CD4-positive, CD25-positive, alpha-beta regulatory T cell (primary cell): ENCODE data around the gene OLFML2A. TPM values are rescaled to one million over a fixed set of nuclear protein-coding genes. Genes with fewer than 3 reads are reported as not detected.

Source experiments
- ATAC-seq, 2 donors: fragments of 150-1000 bp; cut with Tn5 transposase; one replicate each; pipeline ENCODE4 v1.10.0; 2021; ENCODE audit warnings: low read depth in 2 of 2, moderate number of reproducible peaks in 2 of 2, moderate library complexity in 1 of 2
- DNase-seq, 3 donors: peaks; one replicate each; pipeline versions ENCODE4 v3.0.0 to v3.0.0-alpha.2; 2012 to 2022; ENCODE audit warnings: mixed read lengths in 1 of 3
- H3K27ac ChIP-seq: one replicate; pipeline ENCODE4 v1.7.0; 2013; ENCODE audit warnings: mild to moderate bottlenecking, low read length; ENCODE audit not compliant: insufficient read depth, poor library complexity, severe bottlenecking
- H3K27me3 ChIP-seq: one replicate; pipeline ENCODE4 v1.7.0; 2013; ENCODE audit warnings: low read length; ENCODE audit not compliant: control insufficient read depth, insufficient read depth
- H3K36me3 ChIP-seq: one replicate; pipeline ENCODE4 v1.7.0; 2013; ENCODE audit warnings: mild to moderate bottlenecking, low read length, moderate library complexity; ENCODE audit not compliant: control insufficient read depth, insufficient read depth
- H3K4me1 ChIP-seq: 2 replicates; pipeline ENCODE4 v1.7.0; 2013; ENCODE audit warnings: mild to moderate bottlenecking, low read length; ENCODE audit not compliant: insufficient read depth, control insufficient read depth, poor library complexity, severe bottlenecking
- H3K4me3 ChIP-seq: one replicate; pipeline ENCODE4 v1.7.0; 2013; ENCODE audit warnings: low read depth, mild to moderate bottlenecking, low read length, moderate library complexity
- H3K9me3 ChIP-seq, 2 experiments: 1 replicate in 1 of 2; 2 replicates in 1 of 2; pipeline ENCODE4 v1.7.0; 2013; ENCODE audit warnings: low read length in 2 of 2, mild to moderate bottlenecking in 1 of 2, moderate library complexity in 1 of 2; ENCODE audit not compliant: control insufficient read depth in 2 of 2
- H3K27ac Mint-ChIP-seq, 3 donors: one replicate each; pipeline ENCODE4 v1.8.0; 2020 to 2022; ENCODE audit warnings: mild to moderate bottlenecking in 3 of 3, mixed read lengths in 3 of 3, moderate library complexity in 2 of 3
- H3K27me3 Mint-ChIP-seq: one replicate; pipeline ENCODE4 v1.8.0; 2022; ENCODE audit warnings: mild to moderate bottlenecking, mixed read lengths
- H3K36me3 Mint-ChIP-seq: one replicate; pipeline ENCODE4 v1.8.0; 2020; ENCODE audit warnings: mixed read lengths
- H3K4me1 Mint-ChIP-seq, 4 donors: one replicate each; pipeline ENCODE4 v1.8.0; 2020 to 2022; ENCODE audit warnings: mixed read lengths in 4 of 4, mild to moderate bottlenecking in 1 of 4
- H3K4me3 Mint-ChIP-seq, 4 donors: one replicate each; pipeline ENCODE4 v1.8.0; 2020 to 2022; ENCODE audit warnings: mild to moderate bottlenecking in 4 of 4, mixed read lengths in 4 of 4, moderate library complexity in 3 of 4
- H3K9me3 Mint-ChIP-seq, 7 donors: one replicate each; pipeline ENCODE4 v1.8.0; 2020 to 2022; ENCODE audit warnings: mixed read lengths in 7 of 7, mild to moderate bottlenecking in 3 of 7, moderate library complexity in 2 of 7
- polyA plus RNA-seq, 4 donors: library from polyadenylated mRNA; unstranded; fragments of 300-500 nt; fragmentation: Illumina TruSeq; gene quantifications; one replicate each; pipeline ENCODE4 v1.2.3, GENCODE V29; 2021
- total RNA-seq: library from RNA; stranded (reverse); gene quantifications from one replicate; pipeline ENCODE4 v1.2.3, GENCODE V29; 2022

Gene OLFML2A
- total and polyA plus RNA-seq, 5 donors from 2014 or later = not detected

DNA sequence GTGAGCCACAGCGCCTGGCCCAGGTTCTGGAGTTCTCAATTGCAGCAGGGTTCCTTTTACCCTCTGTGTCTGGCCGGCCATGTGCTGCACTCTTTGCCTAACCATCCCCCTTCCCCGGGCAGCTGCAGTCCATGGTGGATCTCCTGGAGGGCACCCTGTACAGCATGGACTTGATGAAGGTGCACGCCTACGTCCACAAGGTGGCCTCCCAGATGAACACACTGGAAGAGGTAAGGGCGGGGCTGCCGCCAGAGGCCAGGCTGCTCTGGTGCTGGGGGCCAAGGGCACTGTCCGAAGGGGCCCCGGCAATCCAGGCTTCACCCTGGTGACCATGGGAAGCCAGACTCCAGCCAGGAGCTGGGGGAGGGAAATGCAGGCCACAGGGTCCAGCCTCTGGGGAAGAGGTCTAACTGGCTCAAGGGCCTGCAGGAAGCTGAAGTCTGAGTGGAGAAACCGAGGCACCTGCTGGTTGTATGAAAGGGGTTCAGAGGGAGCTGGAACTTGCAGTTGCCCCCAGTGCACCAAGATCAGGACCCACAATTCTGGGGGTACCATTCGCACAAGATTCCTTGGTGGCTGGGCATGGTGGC, 18.1 kb downstream of the OLFML2A start:
- no peak overlapping the region for H3K4me3 ChIP-seq
- ATAC-seq (no peak), DNase-seq (no peak)
- no peaks in the 10 kb centered on the region for H3K27me3 ChIP-seq
- no peaks in the 10 kb centered on the region for H3K4me1 ChIP-seq
- no peaks in the 10 kb centered on the region for H3K36me3 Mint-ChIP-seq
- no peaks in the 10 kb centered on the region for H3K36me3 ChIP-seq
- H3K27me3 Mint-ChIP-seq = peaks cover 15% of the 10 kb centered on the region
- no peaks in the 10 kb centered on the region for H3K9me3 Mint-ChIP-seq
- no peak overlapping the region for H3K27ac Mint-ChIP-seq
- no peak overlapping the region for H3K27ac ChIP-seq
- no peak overlapping the region for H3K4me3 Mint-ChIP-seq
- no peaks in the 10 kb centered on the region for H3K9me3 ChIP-seq
- H3K4me1 Mint-ChIP-seq = no peaks in the 10 kb centered on the region

DNA sequence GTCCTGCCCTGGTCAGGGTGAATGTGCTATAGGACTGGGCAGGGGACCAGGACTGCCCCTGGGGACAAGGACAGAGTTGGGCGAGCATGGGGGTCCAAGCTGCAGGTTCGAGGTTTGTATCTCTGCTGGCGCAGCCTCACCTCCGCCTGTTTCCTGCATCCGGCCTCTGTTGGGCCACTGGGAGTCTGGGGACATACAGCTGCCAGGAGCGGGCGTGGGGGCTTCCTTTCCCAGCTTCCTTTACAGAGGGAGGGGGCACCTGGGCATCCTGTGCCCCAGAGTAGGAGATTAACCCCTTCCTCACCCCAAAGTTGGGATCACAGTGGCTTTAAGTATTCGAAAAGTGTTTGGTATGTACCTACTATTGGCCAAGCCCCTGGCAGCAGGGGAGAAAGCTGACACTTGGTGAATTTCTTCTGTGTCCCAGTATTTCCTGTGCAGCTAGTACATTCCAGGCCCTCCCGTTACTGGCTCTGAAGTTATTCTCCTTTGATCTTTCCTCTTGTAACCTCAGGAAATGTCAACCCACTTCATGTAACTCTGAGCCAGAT, 19.0 kb downstream of the OLFML2A start:
- Mint-ChIP-seq H3K4me3 (no peak overlapping the region), H3K9me3 (no peaks in the 10 kb centered on the region), H3K4me1 (no peaks in the 10 kb centered on the region)

DNA sequence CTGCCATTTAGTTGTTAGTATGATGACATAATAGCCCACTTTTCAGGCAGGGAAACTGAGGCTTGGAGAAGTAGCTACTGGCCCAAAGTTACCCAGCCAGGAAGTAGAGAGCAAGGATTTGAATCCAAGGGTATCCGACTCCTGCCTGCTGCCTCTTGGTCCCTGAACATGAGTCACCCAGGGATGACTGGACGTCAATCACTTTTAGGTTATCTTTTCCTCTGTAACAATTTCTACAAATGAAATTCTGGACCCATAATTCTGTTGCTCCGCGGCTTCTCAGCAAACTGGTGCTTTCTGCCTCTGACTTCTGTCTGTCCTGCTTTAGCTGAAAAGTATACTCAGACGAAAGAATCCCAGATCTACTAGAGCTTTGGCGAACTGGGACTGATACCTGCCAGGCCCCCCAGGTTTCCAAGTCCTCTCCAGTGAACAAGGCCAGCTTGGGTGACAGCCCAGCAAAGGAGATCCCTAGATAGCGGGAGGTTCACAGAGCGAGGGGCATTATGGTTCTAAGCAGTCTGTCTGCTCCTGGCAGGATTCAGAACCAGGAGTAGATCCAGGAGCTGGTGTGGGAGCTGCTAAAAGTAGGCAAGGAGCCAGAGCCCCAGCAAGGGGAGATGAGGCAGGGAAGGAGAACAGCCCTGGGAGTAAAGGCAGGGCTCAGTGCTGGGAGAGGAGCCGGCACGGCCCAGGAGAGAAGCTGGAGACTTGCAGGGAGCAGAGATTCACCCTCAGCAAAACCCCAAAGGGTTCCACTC, 20.6 kb downstream of the OLFML2A start:
- no peak overlapping the region for H3K27ac ChIP-seq
- no peaks in the 10 kb centered on the region for H3K36me3 ChIP-seq
- H3K4me3 Mint-ChIP-seq = no peak overlapping the region
- no peak overlapping the region for H3K27ac Mint-ChIP-seq
- no peaks in the 10 kb centered on the region for H3K27me3 ChIP-seq
- no peaks in the 10 kb centered on the region for H3K4me1 Mint-ChIP-seq
- DNase-seq = no peak
- ATAC-seq = no peak
- H3K27me3 Mint-ChIP-seq = peaks cover 16% of the 10 kb centered on the region
- no peak overlapping the region for H3K4me3 ChIP-seq
- no peaks in the 10 kb centered on the region for H3K9me3 ChIP-seq
- H3K4me1 ChIP-seq = no peaks in the 10 kb centered on the region
- no peaks in the 10 kb centered on the region for H3K9me3 Mint-ChIP-seq
- H3K36me3 Mint-ChIP-seq = no peaks in the 10 kb centered on the region

More for the DNA sequence above, 19.0 kb downstream of the OLFML2A start:
- Mint-ChIP-seq H3K36me3 (no peaks in the 10 kb centered on the region), H3K27me3 (peaks cover 7% of the 10 kb centered on the region), H3K27ac (no peak overlapping the region)
- H3K27me3 ChIP-seq = no peaks in the 10 kb centered on the region
- DNase-seq = no peak
- H3K9me3 ChIP-seq = no peaks in the 10 kb centered on the region
- H3K27ac ChIP-seq = no peak overlapping the region
- no peak overlapping the region for H3K4me3 ChIP-seq
- no peaks in the 10 kb centered on the region for H3K4me1 ChIP-seq
- no peaks in the 10 kb centered on the region for H3K36me3 ChIP-seq
- ATAC-seq = no peak

DNA sequence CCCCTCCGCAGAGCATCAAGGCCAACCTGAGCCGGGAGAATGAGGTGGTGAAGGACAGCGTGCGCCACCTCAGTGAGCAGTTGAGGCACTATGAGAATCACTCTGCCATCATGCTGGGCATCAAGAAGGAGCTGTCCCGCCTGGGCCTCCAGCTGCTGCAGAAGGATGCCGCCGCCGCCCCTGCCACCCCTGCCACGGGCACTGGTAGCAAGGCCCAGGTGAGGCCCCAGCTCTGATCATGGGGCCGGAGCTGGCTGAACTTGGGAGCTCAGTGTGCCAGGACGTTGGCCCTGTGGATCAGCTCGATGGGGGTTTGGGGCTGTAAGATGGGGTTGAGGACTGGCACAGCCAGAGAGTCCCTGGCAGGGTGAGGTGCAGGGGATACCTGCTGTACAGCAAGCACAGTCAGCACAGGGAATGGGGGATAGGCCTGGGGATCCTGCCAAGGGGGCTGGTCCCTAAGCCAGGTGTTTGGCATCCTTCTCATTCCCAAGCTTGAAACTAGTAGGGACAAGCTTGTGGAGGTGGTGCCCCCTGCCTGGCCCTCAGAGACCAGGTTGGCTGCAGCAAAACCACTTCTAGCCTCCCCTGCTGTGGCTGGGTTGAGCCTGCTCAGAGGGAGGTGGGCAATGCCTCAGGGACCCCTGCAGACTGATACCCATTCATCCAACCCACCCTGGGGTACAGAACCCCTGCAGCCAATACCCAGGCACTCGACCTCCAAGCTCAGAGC, 22.5 kb downstream of the OLFML2A start:
- no peak for ATAC-seq
- H3K27ac ChIP-seq = no peak overlapping the region

DNA sequence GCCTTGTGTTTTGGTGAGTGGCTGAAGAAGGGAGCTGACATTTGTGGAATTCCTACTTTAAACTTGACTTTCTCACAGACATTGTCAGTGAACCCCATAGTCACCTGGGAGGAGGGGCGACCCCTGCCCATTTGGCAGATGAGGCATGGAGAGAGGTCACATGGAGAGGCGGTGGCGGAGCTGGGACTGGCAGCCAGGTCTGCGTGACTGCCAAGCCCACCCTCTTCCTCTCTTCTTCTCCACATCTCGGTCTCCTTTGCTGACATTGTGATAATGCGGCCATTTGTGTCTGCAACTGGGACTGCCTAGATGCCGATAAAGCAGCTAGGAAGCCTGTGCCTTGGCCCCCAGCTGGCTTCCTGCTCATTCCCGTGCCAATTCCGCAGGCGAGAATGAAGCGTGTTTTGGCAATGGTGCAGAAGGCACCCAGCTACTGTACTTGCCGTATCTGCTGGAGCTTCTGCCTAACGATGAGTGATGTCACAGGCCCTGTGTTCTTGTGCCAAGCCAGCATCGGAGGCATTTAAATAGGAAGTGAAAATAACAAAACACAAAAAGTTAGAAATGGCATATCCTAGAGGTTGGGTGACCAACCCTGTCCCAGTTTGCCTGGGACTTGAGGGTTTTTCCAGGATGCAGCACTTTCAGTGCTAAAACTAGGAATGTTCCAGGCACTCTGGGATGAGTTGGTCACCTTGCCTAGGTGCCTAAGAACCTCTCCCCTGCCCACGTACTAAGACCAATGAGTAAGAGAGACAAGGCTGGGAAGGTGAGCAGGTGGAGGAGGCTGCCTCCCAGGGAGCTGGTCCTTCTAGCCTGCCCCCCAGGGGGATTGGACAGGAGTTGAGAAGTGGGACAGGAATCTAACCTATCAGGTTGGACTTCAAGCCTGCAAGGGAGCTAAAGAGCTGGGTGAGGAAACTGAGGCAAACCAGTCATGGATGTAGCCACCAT, 23.6 kb downstream of the OLFML2A start:
- no peak for DNase-seq

More for the DNA sequence above, 22.5 kb downstream of the OLFML2A start:
- Histone ChIP-seq H3K4me1 (no peaks in the 10 kb centered on the region), H3K27me3 (no peaks in the 10 kb centered on the region), H3K36me3 (no peaks in the 10 kb centered on the region), H3K9me3 (no peaks in the 10 kb centered on the region), H3K4me3 (no peak overlapping the region)
- Mint-ChIP-seq H3K27me3 (peaks cover 12% of the 10 kb centered on the region), H3K36me3 (no peaks in the 10 kb centered on the region), H3K4me3 (no peak overlapping the region), H3K9me3 (no peaks in the 10 kb centered on the region), H3K27ac (no peak overlapping the region), H3K4me1 (no peaks in the 10 kb centered on the region)
- DNase-seq = no peak

DNA sequence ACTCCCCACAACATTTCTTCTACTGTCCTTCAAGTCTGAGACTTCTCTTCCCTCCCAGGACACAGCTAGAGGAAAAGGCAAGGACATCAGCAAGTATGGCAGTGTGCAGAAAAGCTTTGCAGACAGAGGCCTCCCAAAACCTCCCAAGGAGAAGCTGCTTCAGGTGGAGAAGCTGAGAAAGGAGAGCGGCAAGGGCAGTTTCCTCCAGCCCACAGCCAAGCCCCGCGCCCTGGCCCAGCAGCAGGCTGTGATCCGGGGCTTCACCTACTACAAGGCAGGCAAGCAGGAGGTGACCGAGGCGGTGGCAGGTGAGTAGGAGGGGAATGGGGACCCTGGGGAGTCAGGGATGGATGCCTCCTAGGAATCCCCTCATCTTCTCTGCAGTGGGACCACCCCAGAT, 24.4 kb downstream of the OLFML2A start:
- H3K27ac ChIP-seq = no peak overlapping the region
- no peak overlapping the region for H3K27ac Mint-ChIP-seq

More for the DNA sequence above, 23.6 kb downstream of the OLFML2A start:
- Histone ChIP-seq H3K27me3 (no peaks in the 10 kb centered on the region), H3K36me3 (no peaks in the 10 kb centered on the region), H3K27ac (no peak overlapping the region), H3K9me3 (no peaks in the 10 kb centered on the region), H3K4me1 (no peaks in the 10 kb centered on the region), H3K4me3 (no peak overlapping the region)
- H3K4me1 Mint-ChIP-seq = no peaks in the 10 kb centered on the region
- H3K4me3 Mint-ChIP-seq = peak overlapping the region in 1 of 4 donors; percentile 58
- no peak overlapping the region for H3K27ac Mint-ChIP-seq
- H3K27me3 Mint-ChIP-seq = peaks cover 18% of the 10 kb centered on the region
- H3K9me3 Mint-ChIP-seq = no peaks in the 10 kb centered on the region
- H3K36me3 Mint-ChIP-seq = no peaks in the 10 kb centered on the region
- ATAC-seq = no peak

DNA sequence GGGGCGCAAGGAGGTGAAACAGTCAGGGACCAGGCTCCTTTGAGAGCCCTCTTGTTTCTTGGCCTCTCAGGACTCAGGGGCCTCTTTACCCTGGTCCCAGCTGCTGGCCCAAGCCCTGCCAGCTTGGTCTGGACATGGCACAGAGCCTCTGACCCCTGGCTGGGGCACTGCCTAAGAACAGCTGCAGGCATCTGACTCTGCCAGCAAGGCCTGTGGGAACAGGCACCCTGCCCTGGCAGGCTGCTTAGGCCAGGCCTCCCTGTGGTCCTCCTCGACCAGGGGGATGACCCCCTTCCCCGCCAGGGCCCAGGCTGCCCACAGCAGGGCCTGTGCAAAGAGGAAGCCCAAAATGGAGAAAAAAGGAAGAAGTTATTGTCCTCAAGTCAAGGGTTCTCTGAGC, 25.5 kb downstream of the OLFML2A start:
- Histone ChIP-seq H3K4me3 (no peak overlapping the region), H3K4me1 (no peaks in the 10 kb centered on the region), H3K9me3 (no peaks in the 10 kb centered on the region), H3K27me3 (no peaks in the 10 kb centered on the region), H3K27ac (no peak overlapping the region), H3K36me3 (no peaks in the 10 kb centered on the region)
- Mint-ChIP-seq H3K4me1 (no peaks in the 10 kb centered on the region), H3K4me3 (no peak overlapping the region), H3K27me3 (peaks cover 18% of the 10 kb centered on the region), H3K9me3 (no peaks in the 10 kb centered on the region), H3K27ac (no peak overlapping the region), H3K36me3 (no peaks in the 10 kb centered on the region)
- ATAC-seq (no peak), DNase-seq (no peak)

More for the DNA sequence above, 24.4 kb downstream of the OLFML2A start:
- DNase-seq = no peak
- Mint-ChIP-seq H3K4me3 (no peak overlapping the region), H3K36me3 (no peaks in the 10 kb centered on the region), H3K4me1 (no peaks in the 10 kb centered on the region), H3K27me3 (peaks cover 18% of the 10 kb centered on the region), H3K9me3 (no peaks in the 10 kb centered on the region)
- H3K27me3 ChIP-seq = no peaks in the 10 kb centered on the region
- no peaks in the 10 kb centered on the region for H3K36me3 ChIP-seq
- ATAC-seq = no peak
- H3K4me1 ChIP-seq = no peaks in the 10 kb centered on the region
- no peaks in the 10 kb centered on the region for H3K9me3 ChIP-seq
- H3K4me3 ChIP-seq = no peak overlapping the region
